ENCODE measurements around the gene BAIAP3. TPM values are rescaled to one million over a fixed set of nuclear protein-coding genes. Genes with fewer than 3 reads are reported as not detected.
A peak's percentile ranks its signal among the peaks of the same experiment; 100 is the strongest.

Gene BAIAP3
- 8.4 TPM for total RNA-seq
- long read RNA-seq, partial matches to known transcripts = 10 of 12 reads
- long read RNA-seq, other reads (novel, unspliced or antisense) = 2 of 12 reads

- peak within 1 kb of the TSS; percentile 54 for H3K4me3 ChIP-seq
- peaks cover 34% of the 10 kb centered on the region for H3K4me1 ChIP-seq
- intact Hi-C loops (cut with DNase I) = no loop called here
- H3K9me3 ChIP-seq = no peaks in the 10 kb centered on the region
- TF ChIP-seq CTCF (IDR thresholded peaks at IDR 0.05) = no peak
- peak within 1 kb of the TSS; percentile 79 for H3K27ac ChIP-seq
- DNase-seq (no peak), ATAC-seq (peak; percentile 62 to 78)
- no peaks in the 10 kb centered on the region for H3K36me3 ChIP-seq
- H3K27me3 ChIP-seq (ENCODE audit: low read depth) = peaks cover 42% of the 10 kb centered on the region
These were observed at the start of gene BAIAP3 for GRCh38 chr16:1333149-1333812. Gene BAIAP3, plus strand, starts transcription at chr16:1333645. Its CDS starts 4,905 bp downstream, at chr16:1338550.

GRCh38 chr16:1283996-1284616, 49.3 kb upstream of the BAIAP3 start:
- Histone ChIP-seq H3K27me3 (ENCODE audit: low read depth) (peaks cover 55% of the 10 kb centered on the region), H3K9me3 (no peaks in the 10 kb centered on the region), H3K4me3 (no peak overlapping the region), H3K4me1 (no peaks in the 10 kb centered on the region), H3K36me3 (no peaks in the 10 kb centered on the region), H3K27ac (no peak overlapping the region)
- DNase-seq (no peak), ATAC-seq (no peak)
- TF ChIP-seq CTCF (IDR thresholded peaks at IDR 0.05) = no peak
- intact Hi-C loops (cut with DNase I) = no loop called here

- intact Hi-C loops (cut with DNase I) = no loop called here
- H3K9me3 ChIP-seq = no peaks in the 10 kb centered on the region
- H3K27ac ChIP-seq = no peak overlapping the region
- no peak overlapping the region for H3K4me3 ChIP-seq
- DNase-seq = no peak
- no peaks in the 10 kb centered on the region for H3K4me1 ChIP-seq
- H3K27me3 ChIP-seq (ENCODE audit: low read depth) = peaks cover 59% of the 10 kb centered on the region
- no peak for ATAC-seq
- no peaks in the 10 kb centered on the region for H3K36me3 ChIP-seq
- TF ChIP-seq CTCF (IDR thresholded peaks at IDR 0.05) = no peak
These were observed 47.6 kb upstream of the BAIAP3 start for GRCh38 chr16:1285669-1286512.

GRCh38 chr16:1286513-1287094, 46.8 kb upstream of the BAIAP3 start:
- Histone ChIP-seq H3K27me3 (ENCODE audit: low read depth) (peaks cover 62% of the 10 kb centered on the region), H3K4me1 (no peaks in the 10 kb centered on the region), H3K27ac (no peak overlapping the region), H3K36me3 (no peaks in the 10 kb centered on the region), H3K9me3 (no peaks in the 10 kb centered on the region), H3K4me3 (no peak overlapping the region)
- no peak for TF ChIP-seq CTCF (IDR thresholded peaks at IDR 0.05)
- no peak for DNase-seq
- no peak for ATAC-seq
- intact Hi-C loops (cut with DNase I) = no loop called here

GRCh38 chr16:1287982-1288670, 45.3 kb upstream of the BAIAP3 start:
- H3K4me1 ChIP-seq = no peaks in the 10 kb centered on the region
- no peaks in the 10 kb centered on the region for H3K9me3 ChIP-seq
- no peak for TF ChIP-seq CTCF (IDR thresholded peaks at IDR 0.05)
- DNase-seq (no peak), ATAC-seq (no peak)
- H3K27ac ChIP-seq = no peak overlapping the region
- peaks cover 66% of the 10 kb centered on the region for H3K27me3 ChIP-seq (ENCODE audit: low read depth)
- no peak overlapping the region for H3K4me3 ChIP-seq
- H3K36me3 ChIP-seq = no peaks in the 10 kb centered on the region
- intact Hi-C loops (cut with DNase I) = no loop called here
